ENCODE results near the gene AK8. TPM values are rescaled to one million over a fixed set of nuclear protein-coding genes. Genes with fewer than 3 reads are reported as not detected.

AK8 gene
- total RNA-seq, 6 experiments from 2014 or later: 0.12 TPM; not detected in 4

DNA sequence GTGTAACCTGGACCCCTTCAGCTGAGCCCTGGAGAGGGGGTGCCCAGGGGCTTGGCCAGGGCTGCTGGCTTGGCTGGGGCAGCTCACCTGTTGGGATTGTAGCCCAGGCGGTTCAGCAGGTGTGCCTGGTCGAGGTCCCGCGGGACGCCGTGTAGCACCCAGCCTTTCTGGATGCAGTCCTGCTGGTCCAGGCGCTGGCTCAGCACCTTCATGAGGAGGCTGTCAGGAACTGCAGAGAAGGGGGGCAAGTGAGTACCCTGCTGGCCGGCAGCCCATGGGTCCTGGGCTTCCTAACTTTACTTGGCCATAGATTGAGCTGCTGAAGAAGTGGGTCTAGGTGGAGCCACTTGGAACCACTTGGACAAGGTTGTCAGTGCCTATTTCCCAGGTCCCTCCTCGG lies 85.5 kb downstream of the AK8 start:
- intact Hi-C loops (cut with DNase I): no loop called here
- no CpG with 5 or more reads among the region's 9 CpGs for WGBS (ENCODE audit: insufficient coverage, low coverage, low lambda C conversion rate, missing lambda C conversion rate)
- Histone ChIP-seq H3K27ac (no peak overlapping the region), H3K4me1 (no peaks in the 10 kb centered on the region), H3K4me3 (no peak overlapping the region), H3K27me3 (no peaks in the 10 kb centered on the region), H3K9me3 (no peaks in the 10 kb centered on the region), H3K36me3 (no peaks in the 10 kb centered on the region)
- DNase-seq (peak in 1 of 3 donors; percentile 41), ATAC-seq (peak in 1 of 4 donors; percentile 10)
- TF ChIP-seq, protein P1, sequence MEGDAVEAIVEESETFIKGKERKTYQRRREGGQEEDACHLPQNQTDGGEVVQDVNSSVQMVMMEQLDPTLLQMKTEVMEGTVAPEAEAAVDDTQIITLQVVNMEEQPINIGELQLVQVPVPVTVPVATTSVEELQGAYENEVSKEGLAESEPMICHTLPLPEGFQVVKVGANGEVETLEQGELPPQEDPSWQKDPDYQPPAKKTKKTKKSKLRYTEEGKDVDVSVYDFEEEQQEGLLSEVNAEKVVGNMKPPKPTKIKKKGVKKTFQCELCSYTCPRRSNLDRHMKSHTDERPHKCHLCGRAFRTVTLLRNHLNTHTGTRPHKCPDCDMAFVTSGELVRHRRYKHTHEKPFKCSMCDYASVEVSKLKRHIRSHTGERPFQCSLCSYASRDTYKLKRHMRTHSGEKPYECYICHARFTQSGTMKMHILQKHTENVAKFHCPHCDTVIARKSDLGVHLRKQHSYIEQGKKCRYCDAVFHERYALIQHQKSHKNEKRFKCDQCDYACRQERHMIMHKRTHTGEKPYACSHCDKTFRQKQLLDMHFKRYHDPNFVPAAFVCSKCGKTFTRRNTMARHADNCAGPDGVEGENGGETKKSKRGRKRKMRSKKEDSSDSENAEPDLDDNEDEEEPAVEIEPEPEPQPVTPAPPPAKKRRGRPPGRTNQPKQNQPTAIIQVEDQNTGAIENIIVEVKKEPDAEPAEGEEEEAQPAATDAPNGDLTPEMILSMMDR (IDR thresholded peaks at IDR 0.05): no peak
- TF ChIP-seq POLR2A (IDR thresholded peaks at IDR 0.05): no peak

DNA sequence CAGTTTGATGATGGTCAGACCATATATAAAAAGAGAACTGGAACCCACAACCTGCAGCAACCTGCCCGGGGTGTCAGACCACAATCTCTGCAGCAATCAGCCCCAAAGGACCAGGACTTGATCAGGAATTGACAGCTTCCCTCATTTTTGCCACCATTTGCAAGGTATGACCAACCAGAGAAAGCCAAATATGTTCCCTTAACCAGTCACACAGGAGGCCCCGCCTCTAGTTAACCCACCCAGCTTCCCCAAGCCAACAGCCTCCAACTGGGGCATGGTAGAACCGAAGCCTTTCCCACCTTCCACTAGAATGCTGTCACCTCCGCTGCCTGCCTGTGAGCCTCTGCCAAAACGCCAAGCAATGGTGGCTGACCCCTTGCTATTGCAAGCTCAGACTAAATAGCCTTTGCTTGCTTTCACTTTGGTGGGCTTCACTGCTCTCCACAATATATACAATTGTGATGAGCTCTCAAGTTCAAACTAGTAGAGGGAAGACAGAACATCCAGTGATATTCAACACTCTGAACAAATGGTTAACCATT lies 86.3 kb downstream of the AK8 start:
- ATAC-seq (no peak), DNase-seq (peak in 1 of 3 donors; percentile 19)
- no peaks in the 10 kb centered on the region for H3K4me1 ChIP-seq
- no peaks in the 10 kb centered on the region for H3K9me3 ChIP-seq
- intact Hi-C loops (cut with DNase I): no loop called here
- H3K27ac ChIP-seq: no peak overlapping the region
- no peak for TF ChIP-seq POLR2A (IDR thresholded peaks at IDR 0.05)
- TF ChIP-seq, protein P1 (IDR thresholded peaks at IDR 0.05): no peak
- no peak overlapping the region for H3K4me3 ChIP-seq
- no peaks in the 10 kb centered on the region for H3K36me3 ChIP-seq
- no peaks in the 10 kb centered on the region for H3K27me3 ChIP-seq
- 68% methylated on average over 4 of the region's 5 CpGs for WGBS (ENCODE audit: insufficient coverage, low coverage, low lambda C conversion rate, missing lambda C conversion rate)

DNA sequence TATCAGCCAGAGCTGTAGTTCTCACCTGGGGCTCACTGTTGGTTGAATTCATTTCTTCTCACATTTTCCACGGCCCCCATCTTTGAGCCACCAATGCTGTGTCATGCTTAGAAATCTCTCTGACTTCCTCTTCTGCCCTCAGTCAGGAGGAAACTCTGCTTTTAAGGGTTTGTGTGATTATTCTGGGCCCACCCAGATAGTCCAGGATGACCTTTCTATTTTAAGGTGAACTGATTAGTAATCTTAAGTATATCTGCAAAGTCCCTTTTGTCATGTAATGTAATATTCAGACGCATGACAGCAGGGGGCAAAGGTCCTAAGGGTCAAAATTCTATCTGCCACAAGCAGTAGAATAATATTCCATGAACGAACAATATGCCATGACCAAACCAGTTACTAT lies 88.4 kb downstream of the AK8 start:
- H3K36me3 ChIP-seq: no peaks in the 10 kb centered on the region
- H3K27ac ChIP-seq: no peak overlapping the region
- intact Hi-C loops (cut with DNase I): no loop called here
- 25% methylated on average over 3 of the region's 3 CpGs for WGBS (ENCODE audit: insufficient coverage, low coverage, low lambda C conversion rate, missing lambda C conversion rate)
- TF ChIP-seq, protein P1 (IDR thresholded peaks at IDR 0.05): no peak
- no peak for TF ChIP-seq POLR2A (IDR thresholded peaks at IDR 0.05)
- no peak for DNase-seq
- no peaks in the 10 kb centered on the region for H3K4me1 ChIP-seq
- no peak for ATAC-seq
- H3K4me3 ChIP-seq: no peak overlapping the region
- H3K27me3 ChIP-seq: no peaks in the 10 kb centered on the region
- H3K9me3 ChIP-seq: no peaks in the 10 kb centered on the region

DNA sequence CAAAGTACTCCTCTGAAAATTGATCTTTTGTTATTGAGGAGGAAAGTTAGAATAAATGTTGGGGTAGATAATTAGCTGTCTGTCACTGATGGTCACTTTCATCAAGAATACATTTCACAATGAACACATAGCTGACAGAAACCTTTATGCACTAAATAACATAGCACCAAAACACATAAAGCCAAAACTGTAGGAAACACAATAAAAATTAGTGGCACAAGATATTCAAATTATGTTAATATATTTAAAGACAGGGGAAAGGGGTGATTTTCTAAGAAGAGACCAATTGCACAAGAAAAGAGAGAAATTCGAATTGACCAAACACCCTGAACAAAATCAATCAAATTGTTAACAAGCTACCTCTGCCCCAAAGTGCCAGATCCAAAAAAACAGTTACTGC lies 89.7 kb downstream of the AK8 start:
- no peak overlapping the region for H3K4me3 ChIP-seq
- WGBS (ENCODE audit: insufficient coverage, low coverage, low lambda C conversion rate, missing lambda C conversion rate): 27% methylated on average over 1 of the region's 1 CpG
- H3K36me3 ChIP-seq: no peaks in the 10 kb centered on the region
- no peaks in the 10 kb centered on the region for H3K4me1 ChIP-seq
- no peaks in the 10 kb centered on the region for H3K9me3 ChIP-seq
- no peak overlapping the region for H3K27ac ChIP-seq
- ATAC-seq: no peak
- no peak for TF ChIP-seq POLR2A (IDR thresholded peaks at IDR 0.05)
- TF ChIP-seq, protein P1 (IDR thresholded peaks at IDR 0.05): no peak
- intact Hi-C loops (cut with DNase I): no loop called here
- no peak for DNase-seq
- no peaks in the 10 kb centered on the region for H3K27me3 ChIP-seq

DNA sequence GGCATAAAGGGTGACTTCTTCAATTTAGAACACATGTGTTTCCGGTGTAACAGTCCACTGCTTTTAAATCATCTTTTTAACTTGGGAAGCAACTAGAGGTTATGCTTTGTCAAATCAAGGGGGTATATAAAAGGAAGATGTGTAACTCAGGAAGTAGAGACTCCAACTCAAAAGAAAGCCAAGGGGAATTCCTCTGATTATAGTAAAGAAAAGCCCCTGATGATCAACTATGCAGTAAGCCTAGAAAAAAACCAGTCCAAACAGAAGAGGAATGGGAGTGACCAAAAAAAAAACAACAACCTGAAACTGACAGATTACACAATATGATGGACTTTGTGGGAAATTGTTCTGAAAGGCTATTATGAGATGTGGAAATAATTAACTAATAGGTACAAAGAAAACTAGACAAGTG lies 90.3 kb downstream of the AK8 start:
- intact Hi-C loops (cut with DNase I): no loop called here

More for the DNA sequence above, 90.3 kb downstream of the AK8 start:
- no peak for DNase-seq
- no peaks in the 10 kb centered on the region for H3K9me3 ChIP-seq
- WGBS (ENCODE audit: insufficient coverage, low coverage, low lambda C conversion rate, missing lambda C conversion rate): 100% methylated on average over 1 of the region's 1 CpG
- ATAC-seq: no peak
- H3K4me3 ChIP-seq: no peak overlapping the region
- H3K36me3 ChIP-seq: no peaks in the 10 kb centered on the region
- no peak overlapping the region for H3K27ac ChIP-seq
- no peaks in the 10 kb centered on the region for H3K27me3 ChIP-seq
- TF ChIP-seq, protein P1 (IDR thresholded peaks at IDR 0.05): no peak
- TF ChIP-seq POLR2A (IDR thresholded peaks at IDR 0.05): no peak
- H3K4me1 ChIP-seq: no peaks in the 10 kb centered on the region

Measured in right lobe of liver (tissue), 6 donors.